Panc1 (cell line): ENCODE data around the gene FTO. TPM values are rescaled to one million over a fixed set of nuclear protein-coding genes. Genes with fewer than 3 reads are reported as not detected.

Experiments used
- ATAC-seq: fragments of 200-7000 bp; cut with Tn5 transposase; 2 replicates; pipeline ENCODE4 v1.9.1; 2020; ENCODE audit warnings: mild to moderate bottlenecking, moderate library complexity
- BruUV-seq: library from RNA; stranded (reverse); fragments of 400-500 nt; replicated peaks from 2 replicates; lab custom pipeline; 2021; lab: Mats Ljungman, UMichigan
- CTCF ChIA-PET: fragments of 300-600 bp; sonication (Branson Sonifier 250); formaldehyde crosslinking; loops from one replicate; lab custom pipeline; 2022; ENCODE audit warnings: antibody characterized with exemption; lab: Charles Lee
- POLR2A ChIA-PET: fragments of 300-600 bp; sonication (Branson Sonifier 250); formaldehyde crosslinking; loops from one replicate; lab custom pipeline; 2022; ENCODE audit warnings: antibody characterized with exemption; lab: Charles Lee
- DNase-seq: peaks from one replicate; pipeline ENCODE4 v3.0.0-alpha.2; 2010; ENCODE audit warnings: low read depth, low spot score
- H3K27ac ChIP-seq: 2 replicates; pipeline ENCODE4 v1.5.1; 2011; ENCODE audit warnings: mild to moderate bottlenecking, low read length, inconsistent platforms
- H3K27me3 ChIP-seq: fragments of 200-500 bp; sonication (Bioruptor generic); 2 replicates; pipeline ENCODE4 v1.6.0; 2014; ENCODE audit warnings: low read length, inconsistent platforms; ENCODE audit not compliant: control insufficient read depth, insufficient read depth
- H3K36me3 ChIP-seq: fragments of 200-500 bp; sonication (Bioruptor generic); 2 replicates; pipeline ENCODE4 v1.5.1; 2014; ENCODE audit warnings: inconsistent platforms, mild to moderate bottlenecking, low read length, moderate library complexity; ENCODE audit not compliant: control insufficient read depth, insufficient read depth
- H3K4me1 ChIP-seq: 2 replicates; pipeline ENCODE4 v1.5.1; 2011; ENCODE audit warnings: inconsistent platforms, mild to moderate bottlenecking, low read length, moderate library complexity; ENCODE audit not compliant: control insufficient read depth, insufficient read depth
- H3K4me3 ChIP-seq, 2 experiments: 2 replicates each; pipeline ENCODE4 v1.5.1; 2011 to 2012; ENCODE audit warnings: low read depth in 2 of 2, low read length in 2 of 2, mild to moderate bottlenecking in 2 of 2, inconsistent platforms in 1 of 2, moderate library complexity in 1 of 2
- H3K9me3 ChIP-seq: fragments of 200-500 bp; sonication (Bioruptor generic); 2 replicates; pipeline ENCODE4 v1.5.1; 2014; ENCODE audit warnings: low read depth, mild to moderate bottlenecking, inconsistent platforms, low read length, moderate library complexity; ENCODE audit not compliant: control insufficient read depth, insufficient read depth
- POLR2AphosphoS5 ChIP-seq: IDR thresholded peaks from 2 replicates; pipeline ENCODE4 v1.6.1; 2012; ENCODE audit warnings: mild to moderate bottlenecking, low read depth, low read length, moderate library complexity
- SIN3A ChIP-seq: IDR thresholded peaks from 2 replicates; pipeline ENCODE4 v1.6.1; 2012; ENCODE audit warnings: low read depth, mild to moderate bottlenecking, low read length, moderate library complexity, borderline replicate concordance; ENCODE audit not compliant: insufficient read depth
- TCF7L2 ChIP-seq: IDR thresholded peaks from 2 replicates; pipeline ENCODE4 v1.6.1; 2011; ENCODE audit warnings: mild to moderate bottlenecking, low read depth, low read length, inconsistent platforms
- in situ Hi-C: cut with HindIII; loops from 2 replicates; pipeline ENCODE4 v1.10.0; 2016; ENCODE audit warnings: low sequenced_read_pairs, low pct_unique_long_range_greater_than_20kb
- intact Hi-C: fragments of 100-400 bp; cut with micrococcal nuclease; formaldehyde crosslinking; loops from one replicate; pipeline ENCODE4 v1.10.0; 2022; ENCODE audit not compliant: unreplicated experiment
- total RNA-seq: library from RNA; stranded (reverse); gene quantifications from one replicate; pipeline ENCODE4 v1.2.1, GENCODE V29; 2021; ENCODE audit not compliant: unreplicated experiment
- TF ChIP-seq, protein P1 (sequence below): fragments of 450-650 bp; IDR thresholded peaks from 2 replicates; pipeline ENCODE4 v1.5.1; 2017; ENCODE audit warnings: mild to moderate bottlenecking
- TF ChIP-seq, protein P2 (sequence below), 2 experiments: IDR thresholded peaks; 2 replicates each; pipeline ENCODE4 v1.6.1; 2011 to 2012; ENCODE audit warnings: low read depth in 2 of 2, control low read depth in 1 of 2, low read length in 1 of 2, mild to moderate bottlenecking in 1 of 2, moderate library complexity in 1 of 2; ENCODE audit not compliant: insufficient read depth in 1 of 2

FTO gene
- total RNA-seq, 1 experiment from 2014 or later = 38.2 TPM

DNA sequence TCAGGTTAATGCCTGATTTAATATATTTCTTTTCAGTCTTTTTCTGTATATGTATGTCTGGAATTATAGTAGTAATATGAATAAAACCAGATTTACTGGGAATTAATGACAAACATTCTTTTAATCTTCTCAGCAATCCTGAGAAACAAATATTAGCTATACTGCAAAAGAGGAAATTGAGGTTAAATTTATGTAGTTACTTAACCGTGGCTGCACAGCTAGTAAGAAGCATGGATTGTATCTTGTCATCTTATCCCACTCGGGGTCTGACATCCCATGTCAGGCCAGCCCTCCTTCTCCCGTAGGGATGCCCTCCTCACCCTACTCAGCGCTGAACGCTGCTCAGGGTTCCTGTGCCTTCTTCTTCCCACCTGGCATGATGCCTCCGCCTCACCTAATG is 143.0 kb downstream of the FTO start:
- no peak for TF ChIP-seq SIN3A
- TF ChIP-seq POLR2AphosphoS5 = no peak
- TF ChIP-seq TCF7L2 = no peak
- TF ChIP-seq, protein P1, sequence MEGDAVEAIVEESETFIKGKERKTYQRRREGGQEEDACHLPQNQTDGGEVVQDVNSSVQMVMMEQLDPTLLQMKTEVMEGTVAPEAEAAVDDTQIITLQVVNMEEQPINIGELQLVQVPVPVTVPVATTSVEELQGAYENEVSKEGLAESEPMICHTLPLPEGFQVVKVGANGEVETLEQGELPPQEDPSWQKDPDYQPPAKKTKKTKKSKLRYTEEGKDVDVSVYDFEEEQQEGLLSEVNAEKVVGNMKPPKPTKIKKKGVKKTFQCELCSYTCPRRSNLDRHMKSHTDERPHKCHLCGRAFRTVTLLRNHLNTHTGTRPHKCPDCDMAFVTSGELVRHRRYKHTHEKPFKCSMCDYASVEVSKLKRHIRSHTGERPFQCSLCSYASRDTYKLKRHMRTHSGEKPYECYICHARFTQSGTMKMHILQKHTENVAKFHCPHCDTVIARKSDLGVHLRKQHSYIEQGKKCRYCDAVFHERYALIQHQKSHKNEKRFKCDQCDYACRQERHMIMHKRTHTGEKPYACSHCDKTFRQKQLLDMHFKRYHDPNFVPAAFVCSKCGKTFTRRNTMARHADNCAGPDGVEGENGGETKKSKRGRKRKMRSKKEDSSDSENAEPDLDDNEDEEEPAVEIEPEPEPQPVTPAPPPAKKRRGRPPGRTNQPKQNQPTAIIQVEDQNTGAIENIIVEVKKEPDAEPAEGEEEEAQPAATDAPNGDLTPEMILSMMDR = no peak
- TF ChIP-seq, protein P2, sequence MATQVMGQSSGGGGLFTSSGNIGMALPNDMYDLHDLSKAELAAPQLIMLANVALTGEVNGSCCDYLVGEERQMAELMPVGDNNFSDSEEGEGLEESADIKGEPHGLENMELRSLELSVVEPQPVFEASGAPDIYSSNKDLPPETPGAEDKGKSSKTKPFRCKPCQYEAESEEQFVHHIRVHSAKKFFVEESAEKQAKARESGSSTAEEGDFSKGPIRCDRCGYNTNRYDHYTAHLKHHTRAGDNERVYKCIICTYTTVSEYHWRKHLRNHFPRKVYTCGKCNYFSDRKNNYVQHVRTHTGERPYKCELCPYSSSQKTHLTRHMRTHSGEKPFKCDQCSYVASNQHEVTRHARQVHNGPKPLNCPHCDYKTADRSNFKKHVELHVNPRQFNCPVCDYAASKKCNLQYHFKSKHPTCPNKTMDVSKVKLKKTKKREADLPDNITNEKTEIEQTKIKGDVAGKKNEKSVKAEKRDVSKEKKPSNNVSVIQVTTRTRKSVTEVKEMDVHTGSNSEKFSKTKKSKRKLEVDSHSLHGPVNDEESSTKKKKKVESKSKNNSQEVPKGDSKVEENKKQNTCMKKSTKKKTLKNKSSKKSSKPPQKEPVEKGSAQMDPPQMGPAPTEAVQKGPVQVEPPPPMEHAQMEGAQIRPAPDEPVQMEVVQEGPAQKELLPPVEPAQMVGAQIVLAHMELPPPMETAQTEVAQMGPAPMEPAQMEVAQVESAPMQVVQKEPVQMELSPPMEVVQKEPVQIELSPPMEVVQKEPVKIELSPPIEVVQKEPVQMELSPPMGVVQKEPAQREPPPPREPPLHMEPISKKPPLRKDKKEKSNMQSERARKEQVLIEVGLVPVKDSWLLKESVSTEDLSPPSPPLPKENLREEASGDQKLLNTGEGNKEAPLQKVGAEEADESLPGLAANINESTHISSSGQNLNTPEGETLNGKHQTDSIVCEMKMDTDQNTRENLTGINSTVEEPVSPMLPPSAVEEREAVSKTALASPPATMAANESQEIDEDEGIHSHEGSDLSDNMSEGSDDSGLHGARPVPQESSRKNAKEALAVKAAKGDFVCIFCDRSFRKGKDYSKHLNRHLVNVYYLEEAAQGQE (IDR thresholded peaks at IDR 0.05; ENCODE audit: insufficient read depth in 1 of 2, low read depth in 2 of 2, low read length in 1 of 2) = no peak
- CTCF ChIA-PET = no interaction called here
- in situ Hi-C loops (no loop called here), intact Hi-C loops (no loop called here)
- no peaks in the 10 kb centered on the region for H3K27me3 ChIP-seq
- H3K27ac ChIP-seq = no peak overlapping the region
- ATAC-seq (no peak), DNase-seq (no peak)
- BruUV-seq = no TSS peak
- H3K4me3 ChIP-seq = no peak overlapping the region
- H3K36me3 ChIP-seq = no peaks in the 10 kb centered on the region
- no peaks in the 10 kb centered on the region for H3K4me1 ChIP-seq
- POLR2A ChIA-PET = no interaction called here
- no peaks in the 10 kb centered on the region for H3K9me3 ChIP-seq

DNA sequence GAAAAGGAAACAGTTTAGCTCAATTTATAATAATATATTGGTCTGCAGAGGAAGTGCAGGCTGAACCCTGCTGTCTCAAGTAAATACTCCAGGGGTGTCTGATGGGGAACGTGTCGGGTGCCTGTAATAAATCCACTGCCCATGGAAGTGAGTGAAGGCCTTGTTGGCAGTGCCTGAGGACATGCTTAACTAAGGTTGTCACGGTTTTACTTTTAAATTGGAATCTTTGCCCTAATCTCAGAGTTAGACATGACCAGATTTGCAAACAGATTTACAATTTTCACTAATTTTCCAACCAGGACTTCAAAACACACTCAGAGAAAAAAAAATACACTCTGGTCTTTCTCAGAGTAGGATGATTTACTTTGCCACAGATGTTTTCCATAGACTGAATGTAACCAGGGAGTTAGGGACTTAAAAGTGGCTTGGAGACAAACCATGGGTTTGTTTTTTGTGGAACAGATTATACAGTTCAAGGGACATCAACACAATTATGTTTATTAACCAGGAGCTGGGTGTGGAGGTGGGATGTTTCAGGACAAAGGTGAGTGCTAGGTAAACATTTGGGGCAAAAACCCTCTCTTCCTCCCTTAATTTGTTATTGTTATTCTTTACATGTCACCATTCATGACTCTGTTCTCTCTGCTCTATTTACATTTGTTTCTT is 144.5 kb downstream of the FTO start:
- Histone ChIP-seq H3K4me1 (no peaks in the 10 kb centered on the region), H3K9me3 (no peaks in the 10 kb centered on the region), H3K4me3 (no peak overlapping the region), H3K36me3 (no peaks in the 10 kb centered on the region), H3K27ac (no peak overlapping the region), H3K27me3 (no peaks in the 10 kb centered on the region)
- POLR2A ChIA-PET = no interaction called here
- intact Hi-C loops (no loop called here), in situ Hi-C loops (no loop called here)
- no peak for ATAC-seq
- TF ChIP-seq SIN3A = no peak
- TF ChIP-seq, protein P1 = no peak
- no peak for TF ChIP-seq POLR2AphosphoS5
- no TSS peak for BruUV-seq
- DNase-seq = no peak
- CTCF ChIA-PET = no interaction called here
